K562 (cell line): Measurements from ENCODE around the gene TFAM. TPM values are rescaled to one million over a fixed set of nuclear protein-coding genes. Genes with fewer than 3 reads are reported as not detected.

Experiments used
- AFF1 ChIP-seq, 2 experiments: fragments of 450-650 bp; IDR thresholded peaks; 2 replicates each; pipeline ENCODE4 v1.6.1; 2018; ENCODE audit warnings: mild to moderate bottlenecking in 2 of 2, low read depth in 1 of 2; ENCODE audit not compliant: partially characterized antibody in 2 of 2
- DDX20 ChIP-seq: fragments of 450-650 bp; IDR thresholded peaks from 2 replicates; pipeline ENCODE4 v1.6.1; 2016; ENCODE audit warnings: missing genetic modification characterization, low read depth, mild to moderate bottlenecking, missing compliant biosample characterization, moderate library complexity
- FOXK1 ChIP-seq: sonication (generic); formaldehyde crosslinking; IDR thresholded peaks from 2 replicates; pipeline ENCODE4 v1.8.0; 2022; ENCODE audit warnings: missing genetic modification reagents, mild to moderate bottlenecking, borderline replicate concordance
- GTF2A2 ChIP-seq: IDR thresholded peaks from 2 replicates; pipeline ENCODE4 v1.6.1; 2016; ENCODE audit warnings: mild to moderate bottlenecking, missing genetic modification characterization, missing compliant biosample characterization
- HMG20B ChIP-seq: fragments of 250-450 bp; sonication (Bioruptor Pico); IDR thresholded peaks from 2 replicates; pipeline ENCODE4 v1.5.0; 2021; ENCODE audit warnings: mild to moderate bottlenecking
- IFI16 ChIP-seq: fragments of 250-450 bp; sonication (Bioruptor Pico); IDR thresholded peaks from 2 replicates; pipeline ENCODE4 v2.1.2; 2022; ENCODE audit warnings: mild to moderate bottlenecking, inconsistent platforms
- MEF2A ChIP-seq: IDR thresholded peaks from 2 replicates; pipeline ENCODE4 v1.6.1; 2011; ENCODE audit warnings: low read depth, mild to moderate bottlenecking, low read length, moderate library complexity; ENCODE audit not compliant: control insufficient read depth
- NR4A1 ChIP-seq, 2 experiments: fragments of 250-450 bp in 1 of 2; fragments of 450-650 bp in 1 of 2; sonication (Bioruptor Pico) in 1 of 2; IDR thresholded peaks; 2 replicates each; pipeline versions ENCODE4 v1.4.0 to v1.6.1; 2016 to 2020; ENCODE audit warnings: mild to moderate bottlenecking in 2 of 2, missing compliant biosample characterization in 1 of 2, missing genetic modification characterization in 1 of 2, moderate library complexity in 1 of 2
- RBM34 ChIP-seq: fragments of 200-400 bp; formaldehyde crosslinking; IDR thresholded peaks from 2 replicates; pipeline ENCODE4 v1.6.1; 2018; ENCODE audit warnings: low read length, borderline replicate concordance; ENCODE audit not compliant: insufficient read depth
- SAP30 ChIP-seq: fragments of 200-600 bp; sonication (generic); IDR thresholded peaks from 2 replicates; pipeline ENCODE4 v1.6.1; 2012; ENCODE audit warnings: borderline replicate concordance, low read depth, mild to moderate bottlenecking, moderate library complexity, low read length, control low read depth, inconsistent platforms; ENCODE audit not compliant: insufficient read depth, poor library complexity, severe bottlenecking
- SMARCA5 ChIP-seq: fragments of 450-650 bp; IDR thresholded peaks from 2 replicates; pipeline ENCODE4 v1.6.1; 2016
- SMARCC2 ChIP-seq: fragments of 450-650 bp; IDR thresholded peaks from 2 replicates; pipeline ENCODE4 v1.6.1; 2017; ENCODE audit warnings: antibody characterized with exemption, moderate library complexity, mild to moderate bottlenecking, low read depth
- TCF15 ChIP-seq: fragments of 250-450 bp; sonication (Bioruptor Pico); IDR thresholded peaks from 2 replicates; pipeline ENCODE4 v1.8.0; 2022; ENCODE audit warnings: moderate library complexity, mild to moderate bottlenecking, inconsistent platforms
- TEAD4 ChIP-seq, 2 experiments: sonication (generic) in 1 of 2; formaldehyde crosslinking in 1 of 2; IDR thresholded peaks; 2 replicates each; pipeline versions ENCODE4 v1.6.1 to v1.8.0; 2012 to 2022; ENCODE audit warnings: borderline replicate concordance in 1 of 2, inconsistent platforms in 1 of 2, low read length in 1 of 2, mild to moderate bottlenecking in 1 of 2, missing genetic modification reagents in 1 of 2
- ZBED1 ChIP-seq: IDR thresholded peaks from 2 replicates; pipeline ENCODE4 v1.6.1; 2014
- ZBTB33 ChIP-seq: sonication (generic); formaldehyde crosslinking; IDR thresholded peaks from 2 replicates; pipeline ENCODE4 v1.8.1; 2023; ENCODE audit warnings: mild to moderate bottlenecking, missing genetic modification reagents
- ZBTB9 ChIP-seq: fragments of 450-650 bp; formaldehyde crosslinking; IDR thresholded peaks from 2 replicates; pipeline ENCODE4 v1.4.0; 2020; ENCODE audit warnings: mild to moderate bottlenecking, moderate library complexity
- ZNF511 ChIP-seq: sonication (generic); formaldehyde crosslinking; IDR thresholded peaks from 2 replicates; pipeline ENCODE4 v1.8.0; 2022; ENCODE audit warnings: mild to moderate bottlenecking, missing genetic modification reagents
- ZNF778 ChIP-seq: fragments of 450-650 bp; formaldehyde crosslinking; IDR thresholded peaks from 2 replicates; pipeline ENCODE4 v1.4.0; 2020; ENCODE audit warnings: mild to moderate bottlenecking, moderate library complexity
- polyA plus RNA-seq, 8 experiments: library from polyadenylated mRNA; depleted of rRNA in 4 of 8; stranded (reverse) in 5 of 8; unstranded in 3 of 8; fragments of >200 nt; fragmentation: Nextera tagmentation in 2 of 8; fragmentation: Illumina TruSeq in 1 of 8; extraction: Ambion mirVana in 2 of 8; extraction: Trizol in 1 of 8; gene quantifications; 2 replicates each; pipeline versions ENCODE4 v1.2.1 to v1.2.3, GENCODE V29; 2011 to 2014; ENCODE audit warnings: inconsistent platforms in 1 of 8, missing spikeins in 1 of 8
- total RNA-seq, 7 experiments: library from RNA; depleted of rRNA in 6 of 7; stranded (reverse); fragments of >200 nt in 6 of 7; fragmentation: Illumina TruSeq in 2 of 7; extraction: Trizol in 2 of 7; gene quantifications; 2 replicates each; pipeline versions ENCODE4 v1.2.1 to v1.2.3, GENCODE V29; 2011 to 2021; ENCODE audit warnings: low replicate concordance in 1 of 7

The TFAM gene
- total and polyA plus RNA-seq, 9 of the 15 experiments (the other 6 are each of a cell fraction or from before 2014, with no cell fraction given): 74.3 to 227 (median 155) TPM

- TF ChIP-seq AFF1 (IDR thresholded peaks at IDR 0.05; ENCODE audit: low read depth in 1 of 2, partially characterized antibody in 2 of 2) (no peak), ZBTB33 (CRISPR knock-in tag) (no peak), FOXK1 (0 out of 2 replicates have a peak, but pooled peaks have one; percentile 30), SMARCA5 (0 out of 2 replicates have a peak, but pooled peaks have one; percentile 44), HMG20B (peak; percentile 71; the same call in 1 of the 2 replicates), ZBED1 (no peak), SMARCC2 (no peak; the same call in 1 of the 2 replicates), ZBTB9 (no peak), TCF15 (CRISPR knock-in tag) (no peak), IFI16 (no peak), ZNF778 (no peak), SAP30 (no peak), MEF2A (peak; percentile 22; the same call in 1 of the 2 replicates), TEAD4 (IDR thresholded peaks at IDR 0.05; ENCODE audit: low read length) (no peak), TEAD4 (CRISPR knock-in tag; IDR thresholded peaks at IDR 0.05; ENCODE audit: borderline replicate concordance) (no peak), ZNF511 (no peak), NR4A1 (CRISPR knock-in tag; IDR thresholded peaks at IDR 0.05) (no peak), NR4A1 (tag; IDR thresholded peaks at IDR 0.05) (peak; percentile 21; the same call in 1 of the 2 replicates), DDX20 (tag) (0 out of 2 replicates have a peak, but pooled peaks have one; percentile 52), RBM34 (no peak), GTF2A2 (tag) (no peak)
Observed at GRCh38 chr10:58384544-58384998, 639 bp upstream of the TFAM start (continued).
